HuH-7.5 (cell line): ENCODE measurements around the gene LRRC4B.
"Not testable (repeated sequence)": the region's sequence is repeated elsewhere in the genome, so short reads cannot be mapped to it uniquely, and the experiment has no call there.

ENCODE experiments used
- DNase-seq: peaks from one replicate; pipeline ENCODE4 v3.0.0; 2011; ENCODE audit warnings: low spot score

The LRRC4B gene

DNA sequence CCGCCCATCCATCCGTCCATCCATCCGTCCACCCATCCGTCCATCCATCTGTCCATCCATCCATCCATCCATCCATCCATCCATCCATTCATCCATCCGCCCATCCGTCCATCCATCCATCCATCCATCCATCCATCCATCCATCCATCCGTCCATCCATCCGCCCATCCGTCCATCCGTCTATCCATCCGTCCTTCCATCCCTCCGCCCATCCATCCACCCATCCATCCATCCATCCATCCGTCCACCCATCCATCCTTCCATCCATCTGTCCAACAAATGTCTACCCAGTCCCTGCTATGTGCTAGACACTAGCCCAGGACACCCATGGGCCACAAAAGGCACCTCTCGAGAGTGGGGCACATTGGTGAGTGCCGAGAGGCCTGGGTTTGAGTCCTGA is 15.7 kb downstream of the LRRC4B start:
- no peak for DNase-seq

DNA sequence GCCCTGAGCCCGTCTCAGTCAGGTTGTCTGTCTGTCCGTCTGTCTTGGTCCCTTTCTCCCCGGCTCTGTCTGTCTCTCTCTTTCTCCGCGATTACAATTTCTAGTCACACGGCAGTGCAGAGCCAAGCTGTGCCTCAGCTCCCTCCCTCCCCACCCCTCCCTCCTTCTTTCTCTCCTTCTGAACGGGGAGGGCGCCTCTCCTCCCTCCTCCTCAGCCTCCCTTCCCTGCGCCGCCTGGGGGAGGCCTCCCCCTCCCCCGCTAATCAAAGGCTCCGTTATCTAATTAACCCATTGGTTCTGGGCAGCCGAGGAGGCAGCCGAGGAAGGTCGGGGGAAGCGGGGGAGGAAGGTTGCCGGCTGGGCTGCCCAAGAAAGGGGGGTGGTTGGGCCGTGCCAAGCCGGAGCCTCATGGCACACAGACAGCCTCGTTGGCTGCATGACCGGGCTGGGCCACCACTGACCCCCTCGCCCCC is 16.5 kb downstream of the LRRC4B start:
- no peak for DNase-seq

DNA sequence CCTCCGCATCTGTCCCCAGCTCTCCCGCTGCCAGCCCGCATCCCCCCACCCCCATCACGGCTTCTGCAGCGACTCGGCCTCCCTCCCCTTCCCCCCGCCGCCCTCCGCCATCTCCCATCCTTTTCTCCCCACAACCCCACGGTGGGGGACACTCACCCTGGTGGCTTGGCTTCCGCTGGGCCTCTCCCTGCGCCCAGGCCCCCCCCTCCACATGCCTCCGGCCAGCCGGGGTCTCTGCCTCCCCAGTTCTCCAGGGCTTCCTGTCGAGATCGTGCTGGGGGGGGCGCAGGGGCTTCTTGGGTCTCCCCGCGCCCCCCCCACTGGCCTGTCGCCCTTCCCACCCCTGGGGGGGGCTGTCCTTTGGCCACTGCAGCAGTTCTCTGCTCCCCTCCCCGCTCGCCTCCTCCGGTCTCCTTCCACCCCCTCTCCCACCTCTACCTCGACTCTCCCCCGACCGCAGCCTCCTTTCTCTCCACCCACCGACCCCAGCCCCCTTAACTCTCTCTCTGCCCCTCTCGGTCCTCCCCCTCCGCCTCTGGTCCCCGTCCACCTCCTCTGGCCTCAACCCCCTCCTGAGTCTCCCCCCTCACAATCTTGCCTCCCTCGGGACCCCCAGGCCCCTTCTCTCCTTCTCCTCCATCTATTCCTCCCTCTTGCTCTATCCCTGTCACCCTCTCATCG is 17.1 kb downstream of the LRRC4B start:
- DNase-seq, result no peak

DNA sequence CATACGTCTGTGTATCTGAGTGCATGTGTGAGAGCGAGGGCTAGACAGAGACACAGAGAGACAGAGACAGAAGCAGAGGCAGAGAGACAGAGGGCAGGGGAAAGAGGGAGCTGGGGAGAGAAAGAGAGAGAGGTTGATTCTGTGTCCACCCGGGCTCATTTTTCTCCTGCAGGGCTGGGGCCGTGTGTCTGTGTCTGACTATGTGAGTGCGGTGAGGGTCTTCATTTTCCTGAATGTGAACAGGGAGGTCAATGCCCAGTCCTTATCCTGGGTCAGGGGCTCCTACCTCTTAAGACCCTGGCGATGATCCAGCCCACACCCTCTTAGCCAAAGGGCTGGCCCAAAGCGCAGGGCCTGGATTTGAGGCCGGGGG is 17.7 kb downstream of the LRRC4B start:
- DNase-seq, result no peak

DNA sequence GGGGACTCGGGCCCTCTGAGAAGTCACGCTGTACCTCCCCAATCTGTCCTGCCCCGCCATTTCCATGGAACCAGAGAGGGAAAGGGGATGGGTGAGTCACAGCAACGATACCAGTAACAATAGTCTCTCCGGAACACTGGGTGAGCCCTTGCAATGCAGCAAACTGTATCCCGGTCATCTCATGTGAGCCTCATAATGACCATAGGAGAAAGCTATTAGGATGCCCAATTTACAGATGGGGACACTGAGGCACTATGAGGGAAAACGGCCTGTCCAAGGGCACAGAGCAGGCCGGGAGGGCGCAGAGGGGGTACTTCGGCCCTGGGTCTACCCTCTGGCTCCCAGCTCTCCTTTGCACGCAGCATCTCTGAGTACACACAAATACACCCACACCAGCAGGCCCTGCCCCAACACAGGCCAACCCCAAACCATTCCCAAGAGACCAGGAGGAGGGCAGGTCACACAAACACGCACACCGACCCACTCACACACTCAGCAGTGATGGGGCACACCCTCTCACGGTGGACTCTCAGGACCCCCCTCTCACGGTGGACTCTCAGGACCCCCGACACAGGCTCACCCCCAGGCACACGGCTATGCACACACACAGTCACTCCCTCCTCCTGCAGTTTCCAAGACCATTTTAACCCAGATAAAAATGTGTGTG is 18.2 kb downstream of the LRRC4B start:
- no peak for DNase-seq

DNA sequence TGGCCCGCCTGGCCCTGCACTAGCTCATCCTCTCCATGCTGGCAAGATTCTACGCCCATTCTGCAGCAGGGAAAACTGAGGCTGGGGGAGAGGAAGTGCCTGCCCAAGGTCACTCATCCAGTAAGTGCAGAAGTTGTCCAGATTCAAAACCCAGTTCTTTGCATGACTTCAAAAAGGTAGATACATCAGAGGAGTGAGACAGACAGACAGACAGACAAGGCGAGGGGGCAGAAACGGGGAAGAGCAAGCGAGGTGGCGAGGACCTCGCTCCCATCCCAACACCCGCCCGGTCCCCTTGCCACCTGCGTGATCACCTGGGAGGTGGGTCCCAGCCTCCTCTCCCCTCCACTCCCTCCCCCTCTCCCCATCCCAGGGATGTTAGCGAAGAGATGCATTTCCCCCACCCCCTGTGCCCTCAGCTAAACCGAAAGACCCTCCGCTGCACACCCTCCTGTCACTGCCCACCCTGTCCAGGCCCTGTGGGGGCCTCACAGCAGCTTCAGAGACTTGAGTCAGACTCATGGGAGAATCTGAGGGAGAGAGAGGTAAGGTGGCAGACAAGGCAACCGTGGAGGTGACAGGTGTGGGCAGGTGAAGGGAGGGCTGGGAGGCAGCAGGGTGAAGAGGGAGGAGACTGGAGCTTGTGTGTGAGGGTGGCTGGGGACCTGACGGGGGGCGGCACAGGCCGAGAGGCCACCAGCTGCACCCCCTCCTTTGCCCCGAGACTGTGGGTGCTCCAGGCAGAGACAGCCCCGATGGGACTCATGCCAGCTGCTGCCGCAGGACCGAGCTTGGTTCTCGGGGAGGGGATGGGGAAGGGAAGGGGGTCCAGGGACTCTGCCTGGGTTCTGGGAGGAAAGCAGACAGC is 18.9 kb downstream of the LRRC4B start:
- no peak for DNase-seq

DNA sequence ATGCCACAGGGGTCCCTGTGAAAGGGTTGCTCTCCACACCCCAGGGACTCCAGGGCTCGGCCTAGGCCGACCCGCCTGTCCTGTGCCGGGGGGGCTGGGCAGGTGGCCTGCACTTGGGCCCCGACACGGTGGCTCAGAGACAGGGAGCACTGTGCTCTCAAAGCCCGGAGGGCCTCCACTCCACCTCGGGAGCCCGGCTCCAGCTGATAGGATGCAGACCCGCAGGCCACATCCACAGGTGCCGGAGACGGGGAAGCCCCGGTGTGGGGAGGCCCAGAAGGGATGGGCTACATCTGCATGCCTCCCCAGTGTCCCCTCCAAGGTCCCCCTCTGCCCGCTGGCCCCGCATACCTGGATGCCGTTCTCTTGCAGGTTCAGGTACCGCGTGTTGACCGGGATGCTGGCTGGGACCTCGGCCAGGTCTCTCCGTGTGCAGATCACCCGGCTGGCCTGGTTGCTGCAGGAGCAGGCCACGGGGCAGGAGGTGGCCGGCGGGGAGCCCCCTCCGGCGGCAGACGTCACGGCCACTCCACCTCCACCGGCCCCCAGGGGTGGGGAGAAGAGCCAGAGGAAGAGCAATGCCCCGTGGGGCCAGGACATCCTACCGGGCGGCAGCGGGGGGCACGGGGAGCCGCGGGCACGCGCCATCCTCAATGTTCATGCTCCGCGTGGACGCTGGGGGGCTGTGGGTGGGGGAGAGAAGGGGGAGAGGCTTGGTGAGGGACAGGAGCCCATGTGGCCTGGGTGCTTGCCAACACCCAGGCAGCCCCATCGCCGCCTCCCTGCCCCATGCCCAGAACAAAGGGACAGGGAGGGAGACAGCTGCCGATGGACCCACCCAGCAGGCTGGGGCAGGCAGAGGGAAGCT is 19.8 kb downstream of the LRRC4B start:
- no peak for DNase-seq

DNA sequence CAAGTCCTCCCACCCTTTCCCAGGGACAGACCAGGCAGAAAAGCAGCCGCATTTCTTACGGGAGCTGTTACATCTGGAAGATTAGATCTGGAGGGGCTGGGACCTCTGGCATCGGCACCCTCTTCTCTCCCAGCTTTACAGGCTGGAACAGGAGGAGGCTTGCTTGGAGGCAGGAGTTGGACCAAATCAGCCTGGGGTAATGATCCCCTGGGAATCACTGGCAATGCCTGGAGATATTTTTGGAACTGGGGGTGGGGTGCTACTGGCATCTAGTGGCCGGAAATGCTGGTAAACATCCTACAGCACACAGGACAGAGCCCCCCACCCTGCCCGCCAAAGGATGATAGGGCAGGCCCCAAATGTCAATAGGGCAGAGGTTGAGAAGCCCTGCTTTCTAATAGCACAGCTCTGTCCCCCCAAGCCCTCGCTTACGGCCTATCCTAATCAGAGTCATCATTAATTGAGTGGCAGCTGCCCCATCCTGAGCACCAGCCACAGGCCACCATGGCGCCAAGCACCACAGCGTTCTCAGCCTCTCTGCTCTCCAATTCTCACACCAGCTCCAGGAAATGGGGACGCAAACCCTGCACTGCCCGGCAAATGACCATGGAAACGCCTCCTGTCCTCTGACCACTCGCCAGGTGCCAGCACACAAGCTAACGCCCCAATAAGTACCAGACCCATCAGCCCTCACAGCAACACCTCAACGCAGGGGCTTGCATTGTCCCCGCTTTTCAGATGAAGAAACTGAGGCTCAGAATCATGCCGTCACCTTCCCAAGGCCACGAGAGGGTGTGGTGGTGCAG is 20.6 kb downstream of the LRRC4B start:
- no peak for DNase-seq

DNA sequence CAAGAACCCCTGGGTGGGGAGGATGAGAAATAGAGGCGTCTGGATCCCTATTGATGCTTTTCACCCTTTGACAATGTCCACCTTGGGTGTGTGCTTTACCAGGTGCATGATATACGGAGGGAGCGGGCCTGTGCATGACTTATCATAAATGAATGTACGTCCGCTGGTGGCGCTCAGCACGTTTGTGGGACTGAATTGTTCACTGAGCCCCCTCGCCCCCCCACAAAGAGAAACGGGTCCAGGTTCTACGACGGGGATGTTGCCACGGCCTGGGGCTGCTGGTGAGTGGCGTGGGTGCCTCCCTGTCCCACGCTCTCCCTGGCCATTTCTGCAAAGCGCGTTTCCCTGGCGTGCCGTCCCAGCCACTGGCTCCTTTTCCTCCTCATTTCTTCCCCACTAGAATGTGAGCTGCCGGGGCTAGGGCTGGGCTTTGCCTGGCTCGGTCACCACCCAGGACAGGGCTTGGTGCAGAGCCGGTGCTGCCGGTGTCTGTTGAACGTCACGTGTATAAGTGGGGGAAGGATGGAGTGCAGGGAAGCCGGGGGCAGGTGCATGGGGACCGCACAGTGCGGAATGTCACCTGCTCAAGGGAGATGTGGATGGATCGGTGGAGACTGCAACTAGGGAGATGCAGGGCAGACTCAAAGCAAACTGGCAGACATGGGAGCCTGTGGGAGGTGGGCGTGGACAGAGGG is 21.6 kb downstream of the LRRC4B start:
- no peak for DNase-seq

DNA sequence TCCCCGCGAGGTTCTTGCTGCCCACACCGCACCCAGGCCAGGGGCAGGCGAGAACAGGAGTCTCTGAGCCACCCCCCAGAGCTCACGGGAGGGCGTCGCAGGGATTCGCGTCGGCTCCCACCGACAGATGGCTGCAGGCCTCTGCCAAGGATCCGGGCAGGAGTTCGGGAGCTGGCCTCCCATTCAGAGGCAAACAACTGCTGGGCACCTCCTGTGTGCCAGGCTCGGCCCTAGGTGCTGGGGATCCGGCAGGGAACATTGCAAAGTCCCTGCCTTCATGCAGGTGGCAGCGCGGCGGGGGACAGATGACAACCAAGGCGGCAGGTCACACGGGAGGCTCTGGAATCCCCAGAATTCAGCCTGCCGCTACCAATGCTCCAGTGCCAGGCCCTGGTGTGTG is 25.3 kb downstream of the LRRC4B start:
- DNase-seq, result no peak

DNA sequence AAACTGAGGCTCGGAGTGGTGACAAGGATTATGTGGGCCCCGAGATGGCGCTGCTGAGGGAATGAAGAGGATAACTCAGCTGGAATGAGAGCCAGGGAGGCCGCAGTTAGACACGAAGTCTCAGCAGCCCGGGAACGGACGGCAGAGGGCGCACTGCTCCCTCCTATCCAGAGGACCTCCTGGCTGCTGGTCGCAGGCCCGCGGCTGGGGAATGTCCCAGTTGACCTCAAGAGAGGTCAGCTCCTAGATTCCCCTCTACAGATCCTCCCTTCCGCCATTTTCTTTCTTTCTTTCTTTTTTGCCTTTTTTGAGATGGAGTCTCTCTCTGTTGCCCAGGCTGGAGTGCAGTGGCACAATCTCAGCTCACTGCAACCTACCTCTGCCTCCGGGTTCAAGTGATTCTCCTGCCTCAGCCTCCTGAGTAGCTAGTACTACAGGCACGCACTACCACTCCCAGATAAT is 30.4 kb downstream of the LRRC4B start:
- peak; percentile 84 for DNase-seq

DNA sequence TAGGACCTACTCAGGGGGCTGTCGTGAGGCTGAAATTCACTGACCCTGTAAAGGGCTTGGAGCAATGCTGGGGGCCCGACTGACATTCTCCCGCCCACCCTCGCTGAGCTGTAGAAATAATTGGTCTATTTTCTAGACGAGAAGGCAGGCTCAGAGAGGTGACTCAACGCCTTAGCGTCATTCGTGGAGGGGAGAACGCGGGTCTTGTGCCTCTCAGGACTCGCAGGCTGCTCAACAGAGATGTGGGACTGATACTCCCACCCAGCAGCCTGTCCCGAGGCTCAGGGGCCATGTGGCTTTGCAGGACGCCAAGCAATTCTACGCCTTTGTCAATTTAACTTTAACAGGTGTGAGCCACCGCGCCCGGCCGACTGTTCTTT is 30.9 kb downstream of the LRRC4B start:
- DNase-seq, result no peak

DNA sequence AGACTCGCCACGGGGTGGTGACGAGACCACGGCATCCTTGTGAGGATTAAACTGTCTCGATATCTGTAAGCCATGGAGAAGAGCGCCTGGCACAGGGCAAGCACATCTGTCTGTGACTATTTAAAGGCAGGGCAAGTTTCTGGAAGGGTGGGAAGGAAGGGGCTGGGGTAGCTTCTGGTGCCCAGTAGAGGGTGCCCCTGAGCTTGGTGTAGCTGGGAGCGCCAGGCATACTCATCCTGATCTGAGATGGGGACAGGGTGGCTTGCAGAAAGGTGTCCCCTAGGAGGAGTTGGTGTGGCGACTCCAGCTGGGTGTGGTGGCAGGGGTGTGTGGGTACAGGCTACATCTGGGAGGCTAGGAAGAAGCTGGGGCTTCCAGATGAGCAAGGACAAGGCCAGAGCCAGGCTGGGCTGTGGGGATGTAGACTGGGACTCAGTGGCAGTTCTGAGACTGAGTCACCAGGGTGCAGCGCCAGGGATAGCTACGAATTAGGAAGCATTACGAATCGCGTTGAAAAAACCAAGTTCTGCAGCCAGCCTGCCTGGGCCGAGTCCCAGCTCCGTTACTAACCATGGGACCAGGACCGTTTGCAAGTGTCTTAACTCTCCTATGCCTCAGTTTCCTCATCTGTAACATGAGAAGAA is 31.5 kb downstream of the LRRC4B start:
- no peak for DNase-seq

DNA sequence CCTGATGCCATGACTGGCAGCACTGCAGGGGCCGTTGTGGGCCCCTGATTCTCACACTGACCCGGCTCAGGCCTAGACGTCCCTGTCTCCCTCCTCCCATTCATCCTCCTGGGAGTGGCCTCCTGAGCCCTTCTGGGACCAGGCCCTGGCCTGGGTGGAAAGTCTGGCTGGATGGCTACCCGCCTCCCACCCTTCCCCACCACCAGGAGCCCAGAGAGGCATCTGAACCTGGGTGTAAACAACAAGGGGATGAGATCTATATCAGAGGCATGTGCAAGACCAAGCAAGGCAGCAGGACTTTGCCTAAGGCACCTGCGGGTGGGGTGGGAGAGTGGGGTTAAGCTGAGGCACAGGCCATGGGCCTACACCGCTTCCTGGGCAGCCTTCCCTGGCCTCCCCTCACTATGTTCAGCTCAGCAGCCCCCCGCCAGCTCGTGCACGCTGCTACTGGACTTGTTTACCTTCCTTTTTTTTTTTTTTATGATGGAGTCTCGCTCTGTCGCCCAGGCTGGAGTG is 32.5 kb downstream of the LRRC4B start:
- no peak for DNase-seq

DNA sequence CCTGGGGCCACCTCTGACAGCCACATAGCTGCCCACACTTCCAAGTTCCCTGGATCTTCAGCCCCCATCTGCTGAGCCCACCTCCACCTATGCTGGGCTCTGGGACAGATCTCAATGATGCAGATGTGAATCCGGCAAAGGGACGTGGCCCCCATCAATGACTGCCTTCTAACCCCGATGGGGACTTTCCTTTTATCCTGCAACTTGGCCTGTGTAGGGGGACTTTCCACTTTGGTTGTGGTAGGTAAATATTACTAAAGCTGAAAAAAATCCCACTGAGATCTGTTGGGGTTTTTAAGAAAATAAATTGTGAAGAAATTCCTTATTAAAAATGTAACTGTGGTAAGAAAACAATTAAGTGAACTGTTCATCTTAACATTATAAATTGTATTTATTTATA is 33.8 kb downstream of the LRRC4B start:
- DNase-seq, result no peak

DNA sequence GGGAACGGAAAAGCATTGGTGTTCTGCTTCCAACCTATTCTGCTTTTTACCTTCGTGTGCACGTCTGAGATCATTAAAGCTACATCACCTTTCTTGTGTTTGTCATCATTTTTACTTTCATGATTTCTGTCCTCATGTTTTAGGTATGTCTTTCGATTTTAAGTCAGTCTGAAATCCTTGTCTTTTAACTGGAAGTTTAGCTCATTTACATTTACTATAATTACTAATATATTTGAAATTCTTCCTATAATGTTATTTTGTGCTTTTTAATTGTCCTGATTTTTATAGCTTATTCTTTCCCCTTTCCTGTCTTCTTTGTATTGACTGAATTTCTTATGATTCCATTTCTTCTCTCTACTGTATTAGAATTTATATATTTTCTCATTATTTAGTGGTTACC is 35.3 kb downstream of the LRRC4B start:
- DNase-seq, result no peak

DNA sequence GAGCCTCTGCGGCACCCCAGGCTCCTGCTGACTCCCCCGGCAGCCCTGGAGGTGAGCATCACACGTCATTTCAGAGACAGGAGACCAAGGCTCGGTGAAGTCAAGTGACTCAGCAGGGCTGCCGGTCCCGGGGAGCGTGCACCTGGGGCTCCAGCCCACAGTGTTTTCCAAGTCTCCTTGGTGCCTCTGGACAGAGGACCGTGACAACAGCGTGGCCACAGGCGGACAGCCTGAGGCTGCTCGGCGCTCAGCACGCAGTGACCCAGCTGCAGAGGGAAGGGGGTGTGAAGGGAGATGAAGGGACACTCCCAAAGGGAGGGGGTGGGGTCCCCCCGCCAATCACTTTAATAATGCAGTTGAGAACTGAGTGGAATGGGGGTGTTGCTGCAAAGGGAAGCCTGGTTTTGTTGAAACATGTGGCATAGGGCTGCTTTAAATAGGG is 37.0 kb downstream of the LRRC4B start:
- DNase-seq, result no peak

DNA sequence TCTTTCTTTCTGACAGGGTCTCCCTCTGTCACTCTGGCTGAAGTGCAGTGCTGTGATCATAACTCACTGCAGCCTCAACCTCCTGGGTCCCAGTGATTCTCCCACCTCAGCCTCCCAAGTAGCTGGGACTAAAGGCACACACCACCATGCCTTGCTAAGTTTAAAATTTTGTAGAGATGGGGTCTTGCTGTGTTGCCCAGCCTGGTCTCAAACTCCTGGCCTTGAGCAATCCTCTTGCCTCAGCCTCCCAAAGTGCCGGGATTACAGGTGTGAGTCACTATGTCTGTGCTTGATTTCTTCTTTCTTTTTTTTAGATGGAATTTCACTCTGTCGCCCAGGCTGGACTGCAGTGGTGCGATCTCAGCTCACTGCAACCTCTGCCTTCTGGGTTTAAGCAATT is 40.2 kb downstream of the LRRC4B start:
- not testable (repeated sequence) for DNase-seq

DNA sequence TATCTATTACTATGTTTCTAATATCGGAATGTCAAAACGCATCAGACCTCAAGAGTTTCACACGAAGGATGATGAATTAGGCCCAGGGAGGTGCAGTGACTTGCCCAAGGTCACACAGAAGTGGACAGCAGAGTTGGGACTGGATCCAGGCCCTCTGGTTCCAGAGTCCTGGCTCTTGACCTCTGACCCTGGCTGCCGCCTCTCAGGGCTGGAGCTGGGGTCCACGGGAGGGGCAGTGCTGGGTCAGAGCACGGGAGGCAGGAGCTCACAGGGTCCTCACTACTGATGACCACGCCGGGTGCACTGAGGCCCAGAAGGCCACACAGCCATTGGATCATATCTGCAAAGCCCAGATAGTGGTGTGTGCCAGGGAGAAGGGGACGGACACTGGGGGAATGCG is 45.4 kb downstream of the LRRC4B start:
- no peak for DNase-seq
